ENCODE measurements around the gene DCAF12.

DNA sequence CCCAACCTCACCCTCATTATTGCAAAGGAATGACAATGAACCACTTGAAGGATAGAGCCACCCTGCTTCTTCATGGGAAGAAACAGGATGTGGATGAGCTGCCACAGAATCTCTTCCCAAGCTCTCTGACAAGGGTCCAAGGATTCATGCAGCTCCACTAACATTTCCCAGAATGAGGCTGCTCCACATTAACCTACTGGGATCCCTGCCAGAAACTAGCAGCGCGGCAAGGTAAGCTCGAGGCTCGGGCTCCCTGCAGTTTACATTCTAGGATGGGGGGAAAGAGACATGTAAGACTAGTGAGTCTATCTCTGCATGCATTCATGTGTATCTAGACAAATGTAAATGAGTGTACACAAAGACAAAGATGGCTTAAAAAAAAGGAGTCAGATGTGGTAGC, 12.1 kb downstream of the DCAF12 start:
- no peak for TF ChIP-seq RAD21 (IDR thresholded peaks at IDR 0.05; ENCODE audit: low read length)
- TF ChIP-seq, protein P1, sequence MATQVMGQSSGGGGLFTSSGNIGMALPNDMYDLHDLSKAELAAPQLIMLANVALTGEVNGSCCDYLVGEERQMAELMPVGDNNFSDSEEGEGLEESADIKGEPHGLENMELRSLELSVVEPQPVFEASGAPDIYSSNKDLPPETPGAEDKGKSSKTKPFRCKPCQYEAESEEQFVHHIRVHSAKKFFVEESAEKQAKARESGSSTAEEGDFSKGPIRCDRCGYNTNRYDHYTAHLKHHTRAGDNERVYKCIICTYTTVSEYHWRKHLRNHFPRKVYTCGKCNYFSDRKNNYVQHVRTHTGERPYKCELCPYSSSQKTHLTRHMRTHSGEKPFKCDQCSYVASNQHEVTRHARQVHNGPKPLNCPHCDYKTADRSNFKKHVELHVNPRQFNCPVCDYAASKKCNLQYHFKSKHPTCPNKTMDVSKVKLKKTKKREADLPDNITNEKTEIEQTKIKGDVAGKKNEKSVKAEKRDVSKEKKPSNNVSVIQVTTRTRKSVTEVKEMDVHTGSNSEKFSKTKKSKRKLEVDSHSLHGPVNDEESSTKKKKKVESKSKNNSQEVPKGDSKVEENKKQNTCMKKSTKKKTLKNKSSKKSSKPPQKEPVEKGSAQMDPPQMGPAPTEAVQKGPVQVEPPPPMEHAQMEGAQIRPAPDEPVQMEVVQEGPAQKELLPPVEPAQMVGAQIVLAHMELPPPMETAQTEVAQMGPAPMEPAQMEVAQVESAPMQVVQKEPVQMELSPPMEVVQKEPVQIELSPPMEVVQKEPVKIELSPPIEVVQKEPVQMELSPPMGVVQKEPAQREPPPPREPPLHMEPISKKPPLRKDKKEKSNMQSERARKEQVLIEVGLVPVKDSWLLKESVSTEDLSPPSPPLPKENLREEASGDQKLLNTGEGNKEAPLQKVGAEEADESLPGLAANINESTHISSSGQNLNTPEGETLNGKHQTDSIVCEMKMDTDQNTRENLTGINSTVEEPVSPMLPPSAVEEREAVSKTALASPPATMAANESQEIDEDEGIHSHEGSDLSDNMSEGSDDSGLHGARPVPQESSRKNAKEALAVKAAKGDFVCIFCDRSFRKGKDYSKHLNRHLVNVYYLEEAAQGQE (IDR thresholded peaks at IDR 0.05; ENCODE audit: low read depth, low read length): no peak
- TF ChIP-seq, protein P2, sequence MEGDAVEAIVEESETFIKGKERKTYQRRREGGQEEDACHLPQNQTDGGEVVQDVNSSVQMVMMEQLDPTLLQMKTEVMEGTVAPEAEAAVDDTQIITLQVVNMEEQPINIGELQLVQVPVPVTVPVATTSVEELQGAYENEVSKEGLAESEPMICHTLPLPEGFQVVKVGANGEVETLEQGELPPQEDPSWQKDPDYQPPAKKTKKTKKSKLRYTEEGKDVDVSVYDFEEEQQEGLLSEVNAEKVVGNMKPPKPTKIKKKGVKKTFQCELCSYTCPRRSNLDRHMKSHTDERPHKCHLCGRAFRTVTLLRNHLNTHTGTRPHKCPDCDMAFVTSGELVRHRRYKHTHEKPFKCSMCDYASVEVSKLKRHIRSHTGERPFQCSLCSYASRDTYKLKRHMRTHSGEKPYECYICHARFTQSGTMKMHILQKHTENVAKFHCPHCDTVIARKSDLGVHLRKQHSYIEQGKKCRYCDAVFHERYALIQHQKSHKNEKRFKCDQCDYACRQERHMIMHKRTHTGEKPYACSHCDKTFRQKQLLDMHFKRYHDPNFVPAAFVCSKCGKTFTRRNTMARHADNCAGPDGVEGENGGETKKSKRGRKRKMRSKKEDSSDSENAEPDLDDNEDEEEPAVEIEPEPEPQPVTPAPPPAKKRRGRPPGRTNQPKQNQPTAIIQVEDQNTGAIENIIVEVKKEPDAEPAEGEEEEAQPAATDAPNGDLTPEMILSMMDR (IDR thresholded peaks at IDR 0.05): no peak
- TF ChIP-seq SIN3A (IDR thresholded peaks at IDR 0.05; ENCODE audit: borderline replicate concordance, low read depth, low read length): no peak
- TF ChIP-seq GABPA (IDR thresholded peaks at IDR 0.05; ENCODE audit: low read depth): no peak
- TF ChIP-seq YY1 (IDR thresholded peaks at IDR 0.05; ENCODE audit: low read depth): no peak
- TF ChIP-seq EP300 (IDR thresholded peaks at IDR 0.05; ENCODE audit: borderline replicate concordance in 1 of 2, low read depth in 1 of 2, low read length in 1 of 2): no peak

Data from SK-N-SH (cell line).